GM19452 (cell line): ENCODE measurements around the gene GNAO1.
A peak's percentile ranks its signal among the peaks of the same experiment; 100 is the strongest.

ENCODE experiments used
- ATAC-seq: cut with Tn5 transposase; IDR thresholded peaks from one replicate; pipeline ENCODE4 v1.9.1; 2021; ENCODE audit not compliant: unreplicated experiment

The GNAO1 gene

DNA sequence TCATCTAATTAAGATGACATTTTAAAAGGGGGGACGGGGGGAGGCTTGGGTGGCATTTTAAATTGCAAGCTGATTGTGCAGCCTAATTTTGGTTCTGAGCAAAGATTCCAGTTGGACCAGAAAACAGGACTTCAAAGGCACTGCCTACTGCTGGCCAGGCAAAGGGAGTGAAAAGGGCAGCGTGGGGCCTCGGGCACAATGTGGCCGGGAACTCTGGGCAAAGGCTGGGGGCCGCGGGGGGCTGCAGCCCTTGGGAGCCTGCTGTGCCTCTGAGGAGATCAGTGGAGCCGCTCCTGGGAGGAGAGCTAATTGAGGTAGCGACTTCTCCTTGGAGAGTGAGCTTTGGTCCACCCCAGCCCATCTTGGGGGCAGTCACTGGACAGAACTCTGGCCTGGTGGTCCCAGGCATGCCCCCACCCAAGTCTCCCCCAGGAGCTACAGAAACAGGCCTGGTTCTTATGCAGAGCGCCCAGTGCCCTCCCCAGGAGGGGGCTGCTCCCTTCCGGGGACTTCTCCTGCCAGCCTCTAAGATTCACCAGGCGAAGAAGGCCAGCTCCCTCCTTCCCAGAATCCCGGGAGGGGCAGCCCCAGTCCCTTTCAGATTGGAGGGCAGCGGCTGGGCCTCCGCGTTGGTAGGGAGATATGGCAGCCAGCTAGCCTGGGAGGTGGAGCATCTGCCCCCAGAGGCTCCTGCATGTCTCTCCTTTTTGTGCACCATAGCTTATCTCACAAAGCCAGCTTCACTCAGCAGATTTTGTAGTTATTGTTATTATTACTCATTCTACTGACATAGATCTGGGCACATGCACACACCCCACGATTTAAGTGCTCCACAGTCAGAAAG is 115.6 kb downstream of the GNAO1 start:
- ATAC-seq, result no peak

- no peak for ATAC-seq
Measured at GRCh38 chr16:56307534-56307873, 116.2 kb downstream of the GNAO1 start.

- no peak for ATAC-seq
Measured at GRCh38 chr16:56309008-56309407, 117.7 kb downstream of the GNAO1 start.

GRCh38 chr16:56310690-56311089 is 119.4 kb downstream of the GNAO1 start:
- ATAC-seq, result no peak

DNA sequence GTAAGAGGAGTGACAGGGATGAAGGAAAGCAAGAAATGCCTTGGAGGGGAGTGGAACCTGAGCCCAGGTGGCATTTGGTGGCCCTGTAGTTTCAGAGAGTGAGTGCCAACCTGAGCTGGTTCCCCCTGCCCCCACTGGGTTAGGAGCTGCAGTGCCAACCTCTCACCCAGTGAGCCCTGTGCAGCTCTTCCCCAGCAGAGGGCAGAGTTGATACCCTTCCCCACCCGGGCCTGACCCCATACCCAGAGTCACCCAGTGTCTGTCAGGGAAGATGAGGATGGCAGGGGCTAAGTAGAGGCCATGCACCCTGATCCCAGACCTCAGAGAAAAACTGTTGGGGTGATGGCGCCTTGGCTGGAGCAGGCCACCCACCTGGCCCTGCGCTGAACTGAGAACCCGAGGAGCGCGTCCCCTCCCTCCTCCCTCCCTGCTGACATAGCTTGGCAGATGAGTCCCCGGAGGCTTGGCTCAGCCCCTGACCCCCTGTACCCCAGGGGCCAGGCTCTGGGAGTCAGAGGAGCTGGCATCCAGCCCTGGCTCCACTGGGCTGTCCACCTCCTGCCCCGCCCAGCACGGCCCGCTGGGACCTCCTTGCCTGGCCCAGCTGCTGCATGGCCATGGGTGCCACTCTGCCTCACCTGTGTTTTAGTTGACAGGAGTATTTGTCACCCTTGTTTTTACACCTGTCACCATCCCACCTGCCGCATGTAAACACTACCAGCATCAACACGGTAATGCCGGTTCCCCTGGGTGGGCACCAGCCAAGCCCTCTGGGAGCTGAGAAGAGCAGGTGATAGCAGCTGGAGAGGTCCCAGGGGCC is 120.1 kb downstream of the GNAO1 start:
- ATAC-seq, result no peak

DNA sequence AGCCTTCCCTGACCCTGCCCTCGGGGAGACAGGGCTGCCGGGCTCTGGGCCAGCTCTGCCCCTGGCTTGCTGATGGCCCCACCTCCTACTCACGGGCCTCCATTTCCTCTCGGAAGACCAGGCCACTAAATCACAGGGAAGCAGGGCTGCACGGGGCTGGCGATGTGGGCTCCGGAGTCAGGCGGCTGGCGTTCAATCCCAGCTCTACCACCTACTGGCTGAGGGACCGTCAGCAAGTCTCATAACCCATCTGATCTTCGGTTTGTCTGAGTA is 120.7 kb downstream of the GNAO1 start:
- ATAC-seq, result no peak

- ATAC-seq, result no peak
Measured at GRCh38 chr16:56312556-56312955, 121.3 kb downstream of the GNAO1 start.

DNA sequence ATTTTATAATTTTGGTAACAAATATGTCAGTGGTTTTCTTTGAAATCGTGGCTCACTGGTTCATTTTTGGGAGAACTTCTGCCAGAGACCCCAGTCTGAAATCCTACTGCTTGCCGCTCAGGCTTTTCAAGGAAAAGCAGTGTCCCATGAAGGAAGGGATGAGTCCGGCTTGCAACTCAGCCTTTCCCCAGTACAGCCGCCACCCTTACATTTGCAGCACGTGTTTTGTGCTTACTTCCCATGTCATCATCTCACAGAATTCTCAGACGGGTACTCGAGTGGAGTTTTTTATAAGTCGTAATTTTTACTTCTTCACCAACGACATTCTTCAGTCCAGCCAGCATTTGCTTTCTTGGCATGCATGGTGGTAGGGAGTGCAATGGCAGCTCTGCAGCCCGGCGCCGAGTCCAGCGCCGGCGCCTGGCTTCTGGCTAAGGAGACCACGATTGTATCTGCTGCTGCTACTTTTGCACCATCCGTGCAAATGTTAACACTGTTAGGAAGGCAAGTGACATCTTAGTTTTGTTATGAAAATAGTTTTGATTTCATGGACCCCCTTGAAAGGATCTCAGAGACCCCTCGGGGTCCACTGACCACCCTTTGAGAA is 123.1 kb downstream of the GNAO1 start:
- ATAC-seq, result no peak

DNA sequence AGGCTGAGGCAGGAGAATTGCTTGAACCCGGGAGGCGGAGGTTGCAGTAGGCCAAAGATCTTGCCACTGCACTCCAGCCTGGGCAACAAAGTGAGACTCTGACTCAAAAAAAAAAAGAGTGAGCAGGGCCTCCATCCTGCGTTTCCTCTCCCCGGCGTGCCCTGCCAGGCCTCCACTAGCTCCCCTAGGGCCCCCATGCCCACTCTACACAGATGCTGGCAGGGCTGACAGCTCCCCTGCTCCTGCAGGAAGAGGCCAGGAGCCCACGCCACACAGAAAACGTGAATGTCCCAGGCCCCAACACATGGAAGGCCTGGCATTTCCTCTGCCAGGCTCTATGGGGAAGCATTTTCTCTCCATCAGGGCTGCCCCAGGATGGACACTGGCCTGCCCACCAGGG is 124.7 kb downstream of the GNAO1 start:
- no peak for ATAC-seq

- ATAC-seq, result no peak
Measured at GRCh38 chr16:56316545-56316944, 125.3 kb downstream of the GNAO1 start.

GRCh38 chr16:56317998-56318826 is 126.9 kb downstream of the GNAO1 start:
- ATAC-seq, result peak; percentile 93

- no peak for ATAC-seq
Measured at GRCh38 chr16:56318827-56319140, 127.5 kb downstream of the GNAO1 start.

DNA sequence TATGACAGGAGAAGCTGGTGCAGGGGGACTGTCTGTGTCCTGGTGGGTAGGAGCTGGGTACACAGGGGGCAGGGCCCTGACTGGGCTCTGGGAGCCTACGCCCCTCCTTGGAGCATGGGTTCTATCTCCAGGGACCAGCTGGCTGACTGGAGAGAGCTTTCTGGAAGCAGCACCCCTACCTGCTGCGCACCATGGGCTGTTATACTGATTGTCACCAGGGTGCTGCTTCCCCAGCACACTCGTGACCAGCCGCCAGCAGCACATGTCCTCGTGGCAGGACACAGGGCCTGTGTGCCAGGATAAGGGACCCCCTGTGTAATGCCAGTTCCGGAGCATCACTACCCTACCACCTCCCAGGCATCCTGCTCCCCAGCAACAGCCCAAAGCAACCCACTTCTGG is 128.1 kb downstream of the GNAO1 start:
- no peak for ATAC-seq

GRCh38 chr16:56320056-56320455 is 128.8 kb downstream of the GNAO1 start:
- ATAC-seq, result no peak

GRCh38 chr16:56320811-56321558 is 129.7 kb downstream of the GNAO1 start:
- no peak for ATAC-seq

DNA sequence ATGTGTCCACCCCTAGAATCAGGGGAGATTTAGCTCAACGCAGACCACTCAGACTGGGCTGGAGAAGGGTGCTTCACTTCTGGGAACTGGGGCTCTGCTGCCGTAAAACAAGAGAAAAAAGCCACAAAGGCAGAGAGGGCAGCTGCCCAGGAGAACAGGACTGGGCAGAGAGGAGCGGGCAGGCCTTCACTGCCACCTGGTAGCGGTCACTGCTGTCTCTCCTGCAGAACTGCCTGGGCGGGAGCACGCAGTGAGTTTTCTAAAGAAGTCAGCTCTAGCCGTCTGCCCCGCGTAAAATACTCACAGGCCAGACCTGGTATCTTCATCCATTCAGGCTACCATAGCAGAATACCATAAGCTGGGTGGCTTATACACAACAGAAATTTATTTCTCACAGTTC is 130.3 kb downstream of the GNAO1 start:
- no peak for ATAC-seq

DNA sequence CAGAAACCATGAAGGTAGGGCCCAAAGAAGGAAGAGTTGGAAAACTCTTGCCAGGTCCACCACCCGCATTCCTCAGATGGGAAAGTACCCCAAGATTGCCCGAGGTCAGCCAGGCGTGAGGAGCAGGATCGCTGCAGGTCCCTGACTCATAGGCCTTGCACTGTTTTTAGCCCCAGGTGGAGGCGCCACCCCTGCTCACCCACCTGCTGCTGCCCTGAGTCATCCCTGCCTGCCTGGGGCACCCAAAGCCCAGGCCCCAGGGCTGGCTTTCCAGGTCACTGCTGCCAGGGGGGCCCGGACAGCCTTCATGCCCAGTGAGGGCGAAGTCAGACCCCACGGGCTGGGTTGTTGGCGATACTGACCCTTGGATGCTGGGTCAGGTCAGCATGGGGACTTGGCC is 133.1 kb downstream of the GNAO1 start:
- no peak for ATAC-seq

DNA sequence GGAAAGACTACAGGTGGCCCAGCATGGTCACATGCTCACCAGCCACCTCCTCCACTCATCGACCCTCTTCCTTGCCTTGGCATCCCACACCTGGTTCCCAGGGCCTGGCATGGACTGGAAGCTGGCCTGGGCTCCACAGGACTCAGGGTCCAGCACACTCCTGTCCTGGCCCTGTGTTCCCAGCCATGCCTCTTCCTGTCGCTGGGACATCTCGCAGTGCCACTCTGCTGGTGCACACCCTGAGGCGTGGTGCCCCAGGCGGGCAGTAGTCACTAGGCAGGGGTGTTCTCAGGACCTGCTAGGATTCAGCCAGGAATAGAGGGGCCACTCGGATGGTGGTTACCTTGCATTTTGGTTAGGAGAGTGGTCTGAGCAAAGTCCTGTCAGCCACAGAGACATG is 134.7 kb downstream of the GNAO1 start:
- no peak for ATAC-seq

DNA sequence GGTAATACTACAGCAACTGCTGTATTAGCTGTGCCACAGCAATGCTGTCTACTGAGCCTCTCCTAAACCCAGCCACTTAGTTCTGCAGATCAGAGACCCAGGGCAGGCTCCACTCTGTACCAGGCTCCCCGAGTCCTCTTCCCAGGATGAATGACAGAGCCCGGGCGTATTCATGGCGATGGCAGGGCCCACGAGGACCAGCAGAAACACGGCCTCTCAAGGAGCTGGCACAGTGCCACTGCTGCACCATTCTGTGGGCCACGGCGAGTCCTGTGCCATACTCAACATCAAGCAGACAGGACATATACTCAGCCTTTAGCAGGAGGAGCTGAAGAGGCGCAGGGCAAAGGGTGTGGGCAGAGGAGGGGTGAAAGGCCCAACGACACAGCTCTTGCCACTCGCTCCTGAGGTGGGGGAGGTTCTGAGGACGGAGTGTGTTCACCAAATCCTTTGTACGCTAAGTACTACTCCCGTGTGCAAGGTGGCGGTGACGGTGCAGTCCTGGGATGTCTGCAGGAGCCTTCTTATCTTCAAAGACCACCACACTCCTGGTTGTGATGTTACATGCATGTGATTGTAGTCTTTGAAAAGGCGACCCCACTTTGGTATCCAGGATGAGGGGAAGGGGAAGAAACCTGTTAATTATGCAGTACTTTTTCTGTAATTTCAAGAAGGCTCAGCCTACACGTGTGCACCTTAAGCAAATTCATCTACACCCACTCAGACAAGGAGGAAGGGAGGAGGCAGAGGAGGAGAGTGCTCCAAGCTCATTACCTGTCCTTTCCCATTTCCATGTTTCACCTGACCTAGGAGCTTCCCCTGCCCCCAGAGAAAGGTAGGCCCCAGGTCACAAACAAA is 136.0 kb downstream of the GNAO1 start:
- ATAC-seq, result no peak

GRCh38 chr16:56327929-56328258 is 136.6 kb downstream of the GNAO1 start:
- no peak for ATAC-seq
